Measurements from ENCODE around the gene BMAL1.

Gene BMAL1

GRCh38 chr11:13318498-13319295, 41.1 kb downstream of the BMAL1 start:
- CTCF ChIA-PET = interaction anchor here (8.0 kb wide), 1 partner anchor 16 kb away, joined by 78 read pairs; no protein-coding TSS in a partner anchor
- no peak overlapping the region for H3K4me3 ChIP-seq (ENCODE audit: low read depth, low read length)
- no peak for DNase-seq (ENCODE audit: low read depth, low spot score)
- POLR2A ChIA-PET = no interaction called here
- TF ChIP-seq CTCF (IDR thresholded peaks at IDR 0.05; ENCODE audit: insufficient read depth, low read length, missing control alignments) = no peak

DNA sequence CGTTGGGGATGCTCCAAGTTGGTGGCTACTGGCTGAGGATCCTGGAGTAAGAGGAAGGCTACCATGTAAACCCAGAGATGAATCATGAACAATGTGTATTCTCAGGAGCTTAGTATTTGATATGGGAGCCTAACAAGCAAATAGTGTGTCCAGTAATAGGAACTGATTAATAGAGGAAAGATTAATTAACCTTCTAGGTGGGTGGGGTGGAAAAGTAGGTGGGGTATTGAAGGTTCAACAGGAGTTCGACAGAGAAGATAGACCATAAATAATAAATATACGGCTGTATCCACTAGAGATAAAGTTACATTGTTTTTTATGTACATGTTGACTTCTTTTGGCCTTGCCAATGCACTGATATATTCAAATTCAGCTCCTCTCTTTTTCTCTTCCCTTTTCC, 43.1 kb downstream of the BMAL1 start:
- no peak for TF ChIP-seq CTCF (IDR thresholded peaks at IDR 0.05; ENCODE audit: insufficient read depth, low read length, missing control alignments)
- ChIA-PET CTCF (interaction anchor here (0.9 to 3.3 kb wide), 4 partner anchors 15 to 111 kb away, joined by 3 to 32 read pairs (median 4); no protein-coding TSS in a partner anchor), POLR2A (no interaction called here)
- no peak for DNase-seq (ENCODE audit: low read depth, low spot score)
- no peak overlapping the region for H3K4me3 ChIP-seq (ENCODE audit: low read depth, low read length)

DNA sequence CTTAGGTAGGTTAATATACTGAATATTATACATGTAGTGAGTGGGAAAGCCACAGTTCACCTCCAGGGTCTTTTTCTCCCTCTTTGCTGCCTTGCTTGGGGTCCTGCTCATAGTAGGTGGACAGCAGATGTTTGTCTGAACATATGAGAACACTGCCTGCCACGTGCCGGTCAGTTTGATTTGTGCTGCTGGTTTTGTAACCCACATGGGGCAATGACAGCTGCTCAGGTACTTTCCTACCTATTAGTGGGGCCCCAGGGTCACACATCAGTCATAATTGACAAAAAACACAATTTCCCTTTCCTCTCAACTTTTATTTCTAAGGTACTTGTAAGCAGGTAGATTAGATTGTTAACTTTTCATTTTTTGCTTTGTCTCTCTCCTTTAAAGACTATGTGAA, 43.8 kb downstream of the BMAL1 start:
- H3K4me3 ChIP-seq (ENCODE audit: low read depth, low read length) = no peak overlapping the region
- no peak for DNase-seq (ENCODE audit: low read depth, low spot score)
- ChIA-PET CTCF (interaction anchor here (0.9 to 3.3 kb wide), 5 partner anchors 15 to 112 kb away, joined by 3 to 32 read pairs (median 4); no protein-coding TSS in a partner anchor), POLR2A (no interaction called here)
- no peak for TF ChIP-seq CTCF (IDR thresholded peaks at IDR 0.05; ENCODE audit: insufficient read depth, low read length, missing control alignments)

DNA sequence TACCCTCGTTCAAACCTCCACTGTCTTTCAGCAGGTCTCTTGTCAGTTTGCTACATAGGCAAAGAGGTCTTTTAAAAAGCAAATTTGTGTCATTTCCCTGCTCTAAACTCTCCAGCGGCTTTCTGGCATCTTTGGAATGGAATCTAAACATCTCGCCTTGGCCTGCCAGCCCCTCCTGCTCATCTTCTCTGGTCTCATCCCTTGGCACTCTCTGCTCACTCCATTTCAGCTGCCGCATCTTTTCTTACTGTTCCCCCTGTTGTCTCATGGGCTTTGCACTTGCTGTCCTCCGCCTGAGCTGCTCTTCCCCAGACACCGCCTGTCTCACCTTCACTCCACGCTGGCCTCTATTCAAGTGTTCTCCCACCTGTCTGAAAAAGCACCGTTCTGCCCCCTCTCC, 46.6 kb downstream of the BMAL1 start:
- ChIA-PET POLR2A (no interaction called here), CTCF (interaction anchor here (0.9 to 1.7 kb wide), 3 partner anchors 10 to 115 kb away, joined by 3 to 4 read pairs (median 3); no protein-coding TSS in a partner anchor)
- DNase-seq (ENCODE audit: low read depth, low spot score) = no peak
- no peak overlapping the region for H3K4me3 ChIP-seq (ENCODE audit: low read depth, low read length)
- TF ChIP-seq CTCF (IDR thresholded peaks at IDR 0.05; ENCODE audit: insufficient read depth, low read length, missing control alignments) = no peak

- no peak for TF ChIP-seq CTCF (IDR thresholded peaks at IDR 0.05; ENCODE audit: insufficient read depth, low read length, missing control alignments)
- no peak for DNase-seq (ENCODE audit: low read depth, low spot score)
- POLR2A ChIA-PET = no interaction called here
- no peak overlapping the region for H3K4me3 ChIP-seq (ENCODE audit: low read depth, low read length)
- CTCF ChIA-PET = interaction anchor here (0.9 to 1.7 kb wide), 3 partner anchors 11 to 116 kb away, joined by 3 to 4 read pairs (median 3); no protein-coding TSS in a partner anchor
These were observed 47.1 kb downstream of the BMAL1 start for GRCh38 chr11:13324709-13325108.

- CTCF ChIA-PET = interaction anchor here (0.5 to 3.7 kb wide), 4 partner anchors 8 to 118 kb away, joined by 3 to 15 read pairs (median 10); no protein-coding TSS in a partner anchor
- DNase-seq (ENCODE audit: low read depth, low spot score) = no peak
- no peak for TF ChIP-seq CTCF (IDR thresholded peaks at IDR 0.05; ENCODE audit: insufficient read depth, low read length, missing control alignments)
- POLR2A ChIA-PET = no interaction called here
- H3K4me3 ChIP-seq (ENCODE audit: low read depth, low read length) = no peak overlapping the region
These were observed 49.8 kb downstream of the BMAL1 start for GRCh38 chr11:13327421-13327820.

Measured in AG04449 (cell line).